Activated CD8-positive, alpha-beta T cell treated with anti-CD3 and anti-CD28 coated beads for 36 hours (primary cell): ENCODE measurements around the gene PM20D1. TPM values are rescaled to one million over a fixed set of nuclear protein-coding genes. Genes with fewer than 3 reads are reported as not detected.

Experiments
- ATAC-seq: fragments of 200-7000 bp; cut with Tn5 transposase; one replicate; pipeline ENCODE4 v1.10.0; 2021; ENCODE audit warnings: mild to moderate bottlenecking, moderate library complexity
- CTCF ChIA-PET: fragments of 350-600 bp; sonication (Branson Sonifier 250); formaldehyde crosslinking; loops from one replicate; lab custom pipeline; 2021; ENCODE audit warnings: antibody characterized with exemption; lab: Charles Lee
- POLR2A ChIA-PET: fragments of 350-600 bp; sonication (Branson Sonifier 250); formaldehyde crosslinking; loops from one replicate; lab custom pipeline; 2021; ENCODE audit warnings: antibody characterized with exemption; lab: Charles Lee
- DNase-seq: peaks from one replicate; pipeline ENCODE4 v3.0.0-alpha.2; 2020
- H3K27ac Mint-ChIP-seq: one replicate; pipeline ENCODE4 v1.8.0; 2021; ENCODE audit warnings: mild to moderate bottlenecking, mixed read lengths
- H3K27me3 Mint-ChIP-seq: one replicate; pipeline ENCODE4 v1.8.0; 2021; ENCODE audit warnings: mixed read lengths
- H3K36me3 Mint-ChIP-seq: one replicate; pipeline ENCODE4 v1.8.0; 2021; ENCODE audit warnings: low read depth, mixed read lengths
- H3K4me1 Mint-ChIP-seq: one replicate; pipeline ENCODE4 v1.8.0; 2021; ENCODE audit warnings: low read depth, mixed read lengths
- H3K4me3 Mint-ChIP-seq: one replicate; pipeline ENCODE4 v1.8.0; 2021; ENCODE audit warnings: mild to moderate bottlenecking, moderate library complexity, mixed read lengths
- H3K9me3 Mint-ChIP-seq: one replicate; pipeline ENCODE4 v1.8.0; 2021; ENCODE audit warnings: mixed read lengths
- CTCF ChIP-seq: fragments of 200-600 bp; IDR thresholded peaks from one replicate; pipeline ENCODE4 v1.8.0; 2022; ENCODE audit warnings: antibody characterized with exemption, mild to moderate bottlenecking
- intact Hi-C: fragments of 100-400 bp; cut with micrococcal nuclease; formaldehyde crosslinking; loops from one replicate; pipeline ENCODE4 v1.10.0; 2022
- total RNA-seq, 2 experiments: library from RNA; stranded (reverse); gene quantifications; one replicate each; pipeline ENCODE4 v1.2.3, GENCODE V29; 2021

Gene PM20D1
- total RNA-seq, 2 experiments from 2014 or later: 0.22 to 0.29 TPM

DNA sequence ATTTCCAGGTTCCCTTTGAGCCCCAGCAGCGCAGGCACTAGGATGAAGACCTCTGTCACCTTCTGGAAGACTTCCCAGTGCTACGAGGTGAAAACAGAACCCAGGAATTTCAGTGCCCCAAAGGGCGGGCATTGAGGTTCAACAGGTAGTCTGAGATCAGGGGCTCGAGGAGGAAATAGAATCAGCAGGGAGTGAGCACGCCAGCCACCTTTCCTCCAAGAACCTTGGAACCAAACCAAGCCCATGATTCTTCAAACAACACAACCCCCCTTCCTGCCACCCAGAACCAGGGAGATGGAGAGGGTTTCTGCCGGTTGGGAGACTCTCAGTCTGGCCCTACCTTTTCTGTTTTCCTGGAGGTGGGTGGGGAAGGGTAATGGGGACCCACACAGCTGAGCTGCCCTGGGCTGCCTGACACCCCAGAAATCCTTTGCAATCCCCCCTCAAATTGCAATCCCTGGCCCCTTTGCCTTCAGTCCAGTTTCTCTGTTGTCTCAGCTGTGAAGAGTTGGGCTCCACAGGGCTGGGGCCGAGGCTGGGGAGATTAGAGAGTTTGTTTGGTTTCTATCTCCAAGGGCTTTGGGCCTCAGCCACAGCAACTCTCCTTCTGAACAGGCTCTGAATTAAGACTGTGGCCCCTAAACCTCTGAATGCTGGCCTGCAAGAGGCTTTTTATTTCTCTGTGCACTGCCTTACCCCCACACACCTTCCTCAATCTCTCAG, 48.8 kb downstream of the PM20D1 start:
- no peak for TF ChIP-seq CTCF
- intact Hi-C loops: no loop called here
- Mint-ChIP-seq H3K4me3 (no peak overlapping the region), H3K27me3 (no peaks in the 10 kb centered on the region), H3K36me3 (peaks cover 15% of the 10 kb centered on the region), H3K27ac (peak overlapping the region; percentile 60), H3K9me3 (no peaks in the 10 kb centered on the region), H3K4me1 (peaks cover 24% of the 10 kb centered on the region)
- ATAC-seq (no peak), DNase-seq (no peak)
- CTCF ChIA-PET: interaction anchor here (1.2 kb wide), 1 partner anchor 118 kb away, joined by 4 read pairs; no protein-coding TSS in a partner anchor
- POLR2A ChIA-PET: interaction anchor here (0.9 kb wide), 1 partner anchor 10 kb away, joined by 4 read pairs; no protein-coding TSS in a partner anchor

GRCh38 chr1:205800427-205800826, 49.5 kb downstream of the PM20D1 start:
- intact Hi-C loops: no loop called here
- no peak for DNase-seq
- no peaks in the 10 kb centered on the region for H3K27me3 Mint-ChIP-seq
- peaks cover 17% of the 10 kb centered on the region for H3K4me1 Mint-ChIP-seq
- ChIA-PET CTCF (interaction anchor here (1.2 to 1.6 kb wide), 3 partner anchors 9 to 177 kb away, joined by 3 to 7 read pairs (median 4); no protein-coding TSS in a partner anchor), POLR2A (interaction anchor here (0.9 kb wide), 1 partner anchor 9 kb away, joined by 4 read pairs; no protein-coding TSS in a partner anchor)
- H3K9me3 Mint-ChIP-seq: no peaks in the 10 kb centered on the region
- no peak for ATAC-seq
- no peak for TF ChIP-seq CTCF
- H3K4me3 Mint-ChIP-seq: no peak overlapping the region
- peaks cover 15% of the 10 kb centered on the region for H3K36me3 Mint-ChIP-seq
- no peak overlapping the region for H3K27ac Mint-ChIP-seq

DNA sequence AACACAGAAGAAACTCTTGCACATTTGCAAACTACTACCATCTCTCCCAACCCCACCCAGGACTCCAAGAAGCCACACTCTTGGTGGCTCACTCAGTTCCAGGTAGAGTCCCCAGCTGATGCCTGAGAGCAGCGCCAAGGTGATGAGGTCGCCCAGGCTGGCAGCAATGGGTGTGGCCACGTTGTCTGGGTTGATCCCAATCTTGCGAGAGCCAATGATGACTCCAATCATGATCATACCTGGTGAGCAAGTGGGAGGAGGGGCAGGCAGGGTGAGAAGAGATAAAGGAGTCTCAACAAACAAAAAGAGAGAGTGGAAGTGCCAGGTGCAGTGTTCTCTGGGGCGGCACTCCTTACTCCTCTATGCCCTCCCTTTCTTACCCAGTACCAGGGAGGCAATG, 51.4 kb downstream of the PM20D1 start:
- ATAC-seq (no peak), DNase-seq (no peak)
- H3K9me3 Mint-ChIP-seq: no peaks in the 10 kb centered on the region
- intact Hi-C loops: no loop called here
- H3K36me3 Mint-ChIP-seq: peaks cover 15% of the 10 kb centered on the region
- ChIA-PET CTCF (no interaction called here), POLR2A (no interaction called here)
- H3K27ac Mint-ChIP-seq: peak overlapping the region; percentile 6
- no peak overlapping the region for H3K4me3 Mint-ChIP-seq
- TF ChIP-seq CTCF: no peak
- no peaks in the 10 kb centered on the region for H3K4me1 Mint-ChIP-seq
- no peaks in the 10 kb centered on the region for H3K27me3 Mint-ChIP-seq

DNA sequence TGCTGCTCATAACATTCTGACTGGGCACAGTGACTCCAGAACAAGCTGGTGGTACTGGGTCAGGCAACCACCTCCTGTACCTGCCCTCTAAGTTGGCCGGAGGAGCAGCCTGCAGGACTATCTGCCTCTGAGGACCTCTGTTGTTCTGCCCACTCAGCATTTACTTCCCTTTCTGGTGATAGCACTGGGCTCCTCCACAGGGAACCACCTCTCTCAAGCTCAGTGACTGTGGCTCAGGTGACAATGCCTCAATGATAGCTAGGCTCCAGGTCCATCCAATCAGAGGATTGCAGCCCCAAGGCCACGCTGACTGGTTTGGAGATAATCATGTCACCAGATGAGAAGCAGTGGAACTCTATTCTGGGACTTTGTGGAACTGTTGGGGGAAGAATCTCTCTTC, 52.8 kb downstream of the PM20D1 start:
- intact Hi-C loops: no loop called here
- Mint-ChIP-seq H3K27ac (peak overlapping the region; percentile 22), H3K4me3 (no peak overlapping the region), H3K4me1 (no peaks in the 10 kb centered on the region), H3K36me3 (peaks cover 14% of the 10 kb centered on the region), H3K9me3 (no peaks in the 10 kb centered on the region), H3K27me3 (no peaks in the 10 kb centered on the region)
- TF ChIP-seq CTCF: no peak
- ChIA-PET POLR2A (no interaction called here), CTCF (interaction anchor here (0.9 to 2.2 kb wide), 3 partner anchors 10 to 180 kb away, joined by 3 to 13 read pairs (median 5); no protein-coding TSS in a partner anchor)
- no peak for ATAC-seq
- DNase-seq: no peak
